Prostate gland (tissue), 2 donors: ENCODE measurements around the gene PLA2G2D. TPM values are rescaled to one million over a fixed set of nuclear protein-coding genes. Genes with fewer than 3 reads are reported as not detected.

Experiments used
- DNase-seq: peaks from one replicate; pipeline ENCODE4 v3.0.0-alpha.2; 2019; ENCODE audit warnings: low spot score
- H3K27ac ChIP-seq, 2 donors: fragments of 200-600 bp; sonication (generic); 2 replicates each; pipeline ENCODE4 v1.5.1; 2017 to 2019
- H3K27me3 ChIP-seq: fragments of 200-600 bp; sonication (generic); replicated peaks from 2 replicates; pipeline ENCODE4 v1.5.1; 2019; ENCODE audit not compliant: insufficient read depth
- H3K36me3 ChIP-seq, 2 donors: fragments of 200-600 bp; sonication (generic); 1 replicate in 1 of 2; 2 replicates in 1 of 2; pipeline versions ENCODE4 v1.5.1 to v1.8.1; 2017 to 2019
- H3K4me1 ChIP-seq: fragments of 200-600 bp; sonication (generic); replicated peaks from 2 replicates; pipeline ENCODE4 v1.5.1; 2019
- H3K4me3 ChIP-seq, 2 donors: fragments of 200-600 bp; sonication (generic); 2 replicates each; pipeline ENCODE4 v1.5.1; 2017 to 2019
- H3K9me3 ChIP-seq: fragments of 200-600 bp; sonication (generic); 2 replicates; pipeline ENCODE4 v1.5.1; 2017
- POLR2A ChIP-seq: fragments of 450-650 bp; IDR thresholded peaks from one replicate; pipeline ENCODE4 v1.6.1; 2016; ENCODE audit warnings: antibody characterized with exemption, mild to moderate bottlenecking
- POLR2AphosphoS5 ChIP-seq: sonication (generic); formaldehyde crosslinking; IDR thresholded peaks from one replicate; pipeline ENCODE4 v1.6.1; 2017; ENCODE audit warnings: antibody characterized with exemption
- WGBS: methylation state at CpG from one replicate; pipeline ENCODE4 v1.1.5; 2018; 5-methylcytosine and 5-hydroxymethylcytosine counted together
- intact Hi-C: fragments of 100-400 bp; cut with DNase I; formaldehyde crosslinking; loops from one replicate; pipeline ENCODE4 v1.14.2; 2022
- total RNA-seq, 2 donors: library from RNA; depleted of rRNA; stranded (reverse); fragments of >200 nt; gene quantifications; one replicate each; pipeline ENCODE4 v1.1.0, GENCODE V29; 2016
- TF ChIP-seq, protein P1 (sequence below), 4 experiments: fragments of 200-600 bp in 2 of 4; fragments of 450-650 bp in 2 of 4; sonication (generic) in 2 of 4; IDR thresholded peaks; 1 replicate in 3 of 4; 2 replicates in 1 of 4; pipeline ENCODE4 v1.5.1; 2016 to 2019; ENCODE audit warnings: antibody characterized with exemption in 4 of 4, mild to moderate bottlenecking in 2 of 4, moderate library complexity in 2 of 4

PLA2G2D gene
- total RNA-seq, 2 donors from 2014 or later, result not detected

- no peaks in the 10 kb centered on the region for H3K36me3 ChIP-seq
- H3K27me3 ChIP-seq, result no peaks in the 10 kb centered on the region
- 82% methylated on average over 16 of the region's 16 CpGs for WGBS
- no peaks in the 10 kb centered on the region for H3K9me3 ChIP-seq
- H3K4me1 ChIP-seq, result peaks cover 3% of the 10 kb centered on the region
- H3K4me3 ChIP-seq, result no peak overlapping the region
- DNase-seq, result no peak
- H3K27ac ChIP-seq, result no peak overlapping the region
- no peak for TF ChIP-seq POLR2AphosphoS5
- TF ChIP-seq, protein P1, sequence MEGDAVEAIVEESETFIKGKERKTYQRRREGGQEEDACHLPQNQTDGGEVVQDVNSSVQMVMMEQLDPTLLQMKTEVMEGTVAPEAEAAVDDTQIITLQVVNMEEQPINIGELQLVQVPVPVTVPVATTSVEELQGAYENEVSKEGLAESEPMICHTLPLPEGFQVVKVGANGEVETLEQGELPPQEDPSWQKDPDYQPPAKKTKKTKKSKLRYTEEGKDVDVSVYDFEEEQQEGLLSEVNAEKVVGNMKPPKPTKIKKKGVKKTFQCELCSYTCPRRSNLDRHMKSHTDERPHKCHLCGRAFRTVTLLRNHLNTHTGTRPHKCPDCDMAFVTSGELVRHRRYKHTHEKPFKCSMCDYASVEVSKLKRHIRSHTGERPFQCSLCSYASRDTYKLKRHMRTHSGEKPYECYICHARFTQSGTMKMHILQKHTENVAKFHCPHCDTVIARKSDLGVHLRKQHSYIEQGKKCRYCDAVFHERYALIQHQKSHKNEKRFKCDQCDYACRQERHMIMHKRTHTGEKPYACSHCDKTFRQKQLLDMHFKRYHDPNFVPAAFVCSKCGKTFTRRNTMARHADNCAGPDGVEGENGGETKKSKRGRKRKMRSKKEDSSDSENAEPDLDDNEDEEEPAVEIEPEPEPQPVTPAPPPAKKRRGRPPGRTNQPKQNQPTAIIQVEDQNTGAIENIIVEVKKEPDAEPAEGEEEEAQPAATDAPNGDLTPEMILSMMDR (IDR thresholded peaks at IDR 0.05), result peak in 2 of 4 experiments; percentile 10 to 30
- intact Hi-C loops, result no loop called here
Measured at GRCh38 chr1:20165522-20165951, 46.2 kb upstream of the PLA2G2D start.

DNA sequence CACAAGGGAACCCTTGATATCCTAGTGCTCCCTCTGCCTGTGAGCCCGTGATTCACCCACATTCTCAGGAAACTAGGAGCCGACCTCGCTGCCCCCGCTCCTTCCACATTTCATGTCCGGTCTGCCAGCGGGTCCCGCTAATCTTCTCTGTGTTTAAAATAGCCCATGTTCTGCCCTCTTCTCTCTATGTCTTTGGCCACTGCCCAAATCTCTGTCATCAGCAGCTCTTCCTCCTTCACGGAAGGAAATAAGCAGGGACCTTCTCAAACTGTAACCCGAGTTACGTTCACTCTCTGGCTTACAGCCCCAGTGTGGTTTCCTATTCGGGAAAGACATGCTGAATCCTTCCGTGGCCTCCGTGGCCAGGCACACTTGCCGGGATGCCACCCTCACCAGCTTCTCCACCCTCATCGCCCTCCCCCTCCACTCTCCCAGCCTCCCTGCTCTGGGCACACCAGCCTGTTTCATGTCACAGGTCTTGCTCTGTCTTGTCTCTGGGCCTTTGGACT lies 45.4 kb upstream of the PLA2G2D start:
- intact Hi-C loops, result no loop called here
- TF ChIP-seq POLR2AphosphoS5 (no peak), POLR2A (no peak)
- TF ChIP-seq, protein P1 (IDR thresholded peaks at IDR 0.05), result no peak
- WGBS, result 62% methylated on average over 15 of the region's 15 CpGs

DNA sequence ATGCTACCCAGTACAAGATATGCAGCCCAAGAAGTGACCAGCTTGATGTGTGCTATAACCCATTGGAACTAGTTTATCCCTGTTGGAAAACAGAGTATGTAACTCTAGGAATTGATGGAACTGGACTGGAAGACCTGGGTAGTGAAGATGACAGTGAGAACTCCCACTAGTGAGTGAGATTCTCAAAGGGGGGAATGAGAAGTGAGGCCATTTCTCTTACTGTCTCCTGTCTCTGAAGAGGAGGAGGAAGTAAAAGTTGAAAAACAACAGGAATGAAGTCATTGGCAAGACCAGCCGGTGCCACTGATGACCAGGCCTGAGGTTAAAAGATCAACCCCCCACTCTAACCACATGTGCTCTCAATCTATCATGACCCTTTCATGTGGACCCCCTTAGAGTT lies 40.7 kb upstream of the PLA2G2D start:
- DNase-seq, result no peak
- H3K27ac ChIP-seq, result no peak overlapping the region
- TF ChIP-seq, protein P1 (IDR thresholded peaks at IDR 0.05), result no peak
- no peak for TF ChIP-seq POLR2A
- no peak for TF ChIP-seq POLR2AphosphoS5
- no peaks in the 10 kb centered on the region for H3K9me3 ChIP-seq
- H3K27me3 ChIP-seq, result no peaks in the 10 kb centered on the region
- intact Hi-C loops, result no loop called here
- 76% methylated on average over 1 of the region's 1 CpG for WGBS
- no peak overlapping the region for H3K4me3 ChIP-seq
- H3K36me3 ChIP-seq, result no peaks in the 10 kb centered on the region
- H3K4me1 ChIP-seq, result no peaks in the 10 kb centered on the region

More for the DNA sequence above, 45.4 kb upstream of the PLA2G2D start:
- H3K4me1 ChIP-seq, result peaks cover 3% of the 10 kb centered on the region
- H3K4me3 ChIP-seq, result no peak overlapping the region
- H3K9me3 ChIP-seq, result no peaks in the 10 kb centered on the region
- H3K27me3 ChIP-seq, result no peaks in the 10 kb centered on the region
- DNase-seq, result no peak
- no peaks in the 10 kb centered on the region for H3K36me3 ChIP-seq
- H3K27ac ChIP-seq, result no peak overlapping the region

GRCh38 chr1:20158358-20159070 lies 39.2 kb upstream of the PLA2G2D start:
- Histone ChIP-seq H3K4me3 (no peak overlapping the region), H3K4me1 (no peaks in the 10 kb centered on the region), H3K9me3 (no peaks in the 10 kb centered on the region), H3K36me3 (no peaks in the 10 kb centered on the region), H3K27me3 (no peaks in the 10 kb centered on the region), H3K27ac (no peak overlapping the region)
- WGBS, result 90% methylated on average over 7 of the region's 7 CpGs
- intact Hi-C loops, result no loop called here
- no peak for DNase-seq
- TF ChIP-seq POLR2A (no peak), POLR2AphosphoS5 (no peak)
- TF ChIP-seq, protein P1 (IDR thresholded peaks at IDR 0.05), result no peak
